NT2/D1 (cell line): ENCODE results near the gene TMEM202.
A peak's percentile ranks its signal among the peaks of the same experiment; 100 is the strongest.
"Not testable (repeated sequence)": the region's sequence is repeated elsewhere in the genome, so short reads cannot be mapped to it uniquely, and the experiment has no call there.

Experiments
- DNase-seq: peaks from one replicate; pipeline ENCODE4 v3.0.0-alpha.2; 2011; ENCODE audit warnings: low read depth, low spot score
- H3K27me3 ChIP-seq: 2 replicates; pipeline ENCODE4 v1.6.0; 2011; ENCODE audit warnings: mild to moderate bottlenecking; ENCODE audit not compliant: insufficient read length, insufficient read depth
- H3K36me3 ChIP-seq: 2 replicates; pipeline ENCODE4 v1.6.1; 2011; ENCODE audit warnings: mild to moderate bottlenecking, low read length, mixed read lengths; ENCODE audit not compliant: insufficient read depth, insufficient read length
- H3K4me1 ChIP-seq: 2 replicates; pipeline ENCODE4 v1.5.1; 2011; ENCODE audit not compliant: insufficient read depth, insufficient read length
- H3K4me3 ChIP-seq: 2 replicates; pipeline ENCODE4 v1.5.1; 2011; ENCODE audit warnings: low read depth; ENCODE audit not compliant: insufficient read length
- H3K9ac ChIP-seq: 2 replicates; pipeline ENCODE4 v1.6.0; 2011; ENCODE audit warnings: low read depth; ENCODE audit not compliant: insufficient read length
- H3K9me3 ChIP-seq: 2 replicates; pipeline ENCODE4 v1.5.1; 2011; ENCODE audit warnings: mild to moderate bottlenecking, low read length; ENCODE audit not compliant: insufficient read depth
- SUZ12 ChIP-seq: IDR thresholded peaks from 2 replicates; pipeline ENCODE4 v1.6.1; 2011; ENCODE audit not compliant: insufficient read length, insufficient read depth; ENCODE audit errors: extremely low read depth
- YY1 ChIP-seq: IDR thresholded peaks from 2 replicates; pipeline ENCODE4 v1.6.1; 2011; ENCODE audit not compliant: insufficient read length, insufficient read depth
- ZNF274 ChIP-seq: IDR thresholded peaks from 2 replicates; pipeline ENCODE4 v1.6.1; 2011; ENCODE audit warnings: mild to moderate bottlenecking, low read depth, low read length

Gene TMEM202

GRCh38 chr15:72368325-72368724, 29.8 kb upstream of the TMEM202 start:
- Histone ChIP-seq H3K4me1 (no peaks in the 10 kb centered on the region), H3K4me3 (no peak overlapping the region), H3K36me3 (peaks cover 41% of the 10 kb centered on the region), H3K9ac (no peak overlapping the region), H3K9me3 (no peaks in the 10 kb centered on the region), H3K27me3 (no peaks in the 10 kb centered on the region)
- TF ChIP-seq ZNF274 (no peak), YY1 (no peak), SUZ12 (no peak)
- no peak for DNase-seq

- Histone ChIP-seq H3K36me3 (peaks cover 42% of the 10 kb centered on the region), H3K4me1 (no peaks in the 10 kb centered on the region), H3K4me3 (no peak overlapping the region), H3K9me3 (no peaks in the 10 kb centered on the region), H3K27me3 (no peaks in the 10 kb centered on the region), H3K9ac (no peak overlapping the region)
- TF ChIP-seq YY1 (no peak), ZNF274 (no peak), SUZ12 (no peak)
- DNase-seq = no peak
Observed at GRCh38 chr15:72368899-72369298, 29.2 kb upstream of the TMEM202 start.

- TF ChIP-seq SUZ12 (no peak), YY1 (no peak), ZNF274 (no peak)
- H3K36me3 ChIP-seq = peaks cover 38% of the 10 kb centered on the region
- DNase-seq = no peak
- H3K4me3 ChIP-seq = no peak overlapping the region
- no peaks in the 10 kb centered on the region for H3K9me3 ChIP-seq
- H3K9ac ChIP-seq = no peak overlapping the region
- H3K27me3 ChIP-seq = no peaks in the 10 kb centered on the region
- H3K4me1 ChIP-seq = no peaks in the 10 kb centered on the region
Observed at GRCh38 chr15:72369964-72370363, 28.1 kb upstream of the TMEM202 start.

GRCh38 chr15:72372361-72372760, 25.7 kb upstream of the TMEM202 start:
- TF ChIP-seq SUZ12 = no peak
- TF ChIP-seq YY1 = no peak
- no peak for TF ChIP-seq ZNF274
- Histone ChIP-seq H3K4me3 (no peak overlapping the region), H3K36me3 (peaks cover 31% of the 10 kb centered on the region), H3K9me3 (no peaks in the 10 kb centered on the region), H3K9ac (no peak overlapping the region), H3K27me3 (no peaks in the 10 kb centered on the region), H3K4me1 (no peaks in the 10 kb centered on the region)
- no peak for DNase-seq

- DNase-seq = peak; percentile 3
- no peak for TF ChIP-seq SUZ12
- TF ChIP-seq ZNF274 = no peak
- TF ChIP-seq YY1 = no peak
- no peaks in the 10 kb centered on the region for H3K27me3 ChIP-seq
- peak overlapping the region; percentile 100 for H3K4me3 ChIP-seq
- H3K4me1 ChIP-seq = no peaks in the 10 kb centered on the region
- peak overlapping the region; percentile 98 for H3K9ac ChIP-seq
- H3K9me3 ChIP-seq = no peaks in the 10 kb centered on the region
- H3K36me3 ChIP-seq = peaks cover 13% of the 10 kb centered on the region
Observed at GRCh38 chr15:72375501-72375845, 22.6 kb upstream of the TMEM202 start.

GRCh38 chr15:72375846-72376581, 22.1 kb upstream of the TMEM202 start, which contains the start of gene HEXA:
TSS of gene HEXA (minus strand) at chr15:72376014. CDS start at chr15:72375972, 42 bp downstream.
- TF ChIP-seq ZNF274 (no peak), YY1 (no peak), SUZ12 (no peak)
- H3K4me3 ChIP-seq = peak within 1 kb of the TSS; percentile 100

GRCh38 chr15:72377331-72377730, 20.8 kb upstream of the TMEM202 start:
- H3K9me3 ChIP-seq = no peaks in the 10 kb centered on the region
- H3K9ac ChIP-seq = no peak overlapping the region
- H3K36me3 ChIP-seq = peaks cover 3% of the 10 kb centered on the region
- no peaks in the 10 kb centered on the region for H3K4me1 ChIP-seq
- no peak overlapping the region for H3K4me3 ChIP-seq
- H3K27me3 ChIP-seq = no peaks in the 10 kb centered on the region
- no peak for TF ChIP-seq ZNF274
- TF ChIP-seq SUZ12 = no peak
- no peak for TF ChIP-seq YY1
- no peak for DNase-seq

More at GRCh38 chr15:72375846-72376581, 22.1 kb upstream of the TMEM202 start, which contains the start of gene HEXA:
- Histone ChIP-seq H3K27me3 (no peaks in the 10 kb centered on the region), H3K4me1 (no peaks in the 10 kb centered on the region), H3K36me3 (peaks cover 10% of the 10 kb centered on the region), H3K9ac (peak within 1 kb of the TSS; percentile 98), H3K9me3 (no peaks in the 10 kb centered on the region)
- peak; percentile 98 for DNase-seq

GRCh38 chr15:72379106-72379505, 19.0 kb upstream of the TMEM202 start:
- not testable (repeated sequence) for H3K4me3 ChIP-seq, H3K9me3 ChIP-seq, H3K36me3 ChIP-seq, H3K9ac ChIP-seq, DNase-seq, H3K4me1 ChIP-seq
- H3K27me3 ChIP-seq = peaks cover 12% of the 10 kb centered on the region
